ENCODE results near the gene HOXB4. TPM values are rescaled to one million over a fixed set of nuclear protein-coding genes. Genes with fewer than 3 reads are reported as not detected.

Gene HOXB4
- total RNA-seq, 1 experiment from 2014 or later: not detected

DNA sequence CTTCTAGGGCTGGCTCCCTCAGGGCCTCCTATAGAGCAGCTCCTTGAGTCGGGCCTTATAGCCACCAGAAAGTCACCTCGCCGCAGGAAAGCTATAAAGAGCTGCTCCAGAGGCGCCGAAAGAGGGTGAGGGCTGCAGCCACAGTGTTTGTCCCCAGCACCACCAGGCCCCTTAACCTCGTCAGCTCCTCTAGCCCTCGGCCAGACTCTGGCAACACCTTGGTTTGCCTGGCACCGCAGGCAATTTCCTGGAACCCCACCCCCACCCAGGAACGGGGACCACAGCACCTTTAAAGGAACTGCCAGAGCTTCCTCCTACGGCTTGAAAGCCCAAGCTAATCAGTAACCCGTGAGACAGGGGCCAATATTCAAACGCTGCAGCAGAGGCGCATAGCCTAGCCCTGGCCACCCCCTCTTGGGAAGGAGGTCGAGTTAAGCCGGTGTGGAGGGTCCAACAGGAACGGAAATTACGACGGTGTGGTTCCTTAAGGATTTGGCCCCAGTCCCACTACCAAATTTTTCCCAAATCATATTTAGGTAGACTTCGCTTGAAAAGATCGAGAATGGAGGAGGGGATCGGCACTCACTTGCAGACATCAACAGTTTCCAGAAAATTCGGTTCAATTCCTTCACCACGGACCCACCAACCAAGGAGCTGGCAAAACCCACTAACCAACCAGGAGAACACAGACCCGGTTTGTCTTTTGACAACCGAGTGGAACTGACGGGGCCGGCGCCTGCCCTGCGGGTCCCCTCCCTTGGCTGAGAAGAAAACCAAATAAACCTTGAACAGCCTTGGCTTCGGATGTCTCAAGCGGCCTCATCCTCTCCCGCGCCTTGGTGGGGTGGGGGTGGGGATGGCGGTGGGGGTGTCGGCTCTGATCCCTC, 23.6 kb upstream of the HOXB4 start:
- H3K4ac ChIP-seq (ENCODE audit: low read depth, low read length): no peak overlapping the region
- H3T11ph ChIP-seq (ENCODE audit: low read length): no peak overlapping the region
- no peak overlapping the region for H2AFZ ChIP-seq (ENCODE audit: low read length)
- H3K27me3 ChIP-seq (ENCODE audit: insufficient read depth, low read length): peaks cover 100% of the 10 kb centered on the region
- TF ChIP-seq, protein P1, sequence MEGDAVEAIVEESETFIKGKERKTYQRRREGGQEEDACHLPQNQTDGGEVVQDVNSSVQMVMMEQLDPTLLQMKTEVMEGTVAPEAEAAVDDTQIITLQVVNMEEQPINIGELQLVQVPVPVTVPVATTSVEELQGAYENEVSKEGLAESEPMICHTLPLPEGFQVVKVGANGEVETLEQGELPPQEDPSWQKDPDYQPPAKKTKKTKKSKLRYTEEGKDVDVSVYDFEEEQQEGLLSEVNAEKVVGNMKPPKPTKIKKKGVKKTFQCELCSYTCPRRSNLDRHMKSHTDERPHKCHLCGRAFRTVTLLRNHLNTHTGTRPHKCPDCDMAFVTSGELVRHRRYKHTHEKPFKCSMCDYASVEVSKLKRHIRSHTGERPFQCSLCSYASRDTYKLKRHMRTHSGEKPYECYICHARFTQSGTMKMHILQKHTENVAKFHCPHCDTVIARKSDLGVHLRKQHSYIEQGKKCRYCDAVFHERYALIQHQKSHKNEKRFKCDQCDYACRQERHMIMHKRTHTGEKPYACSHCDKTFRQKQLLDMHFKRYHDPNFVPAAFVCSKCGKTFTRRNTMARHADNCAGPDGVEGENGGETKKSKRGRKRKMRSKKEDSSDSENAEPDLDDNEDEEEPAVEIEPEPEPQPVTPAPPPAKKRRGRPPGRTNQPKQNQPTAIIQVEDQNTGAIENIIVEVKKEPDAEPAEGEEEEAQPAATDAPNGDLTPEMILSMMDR (conservative IDR thresholded peaks at IDR 0.05): no peak
- Mint-ChIP-seq H3K27me3 (ENCODE audit: low read depth) (peaks cover 100% of the 10 kb centered on the region), H3K27ac (no peak overlapping the region), H3K9me3 (peaks cover 0 to 17% of the 10 kb centered on the region in 2 experiments; a peak in 3 of 5 replicates), H3K4me1 (peaks cover 3 to 12% of the 10 kb centered on the region in 2 experiments; a peak in 3 of 4 replicates), H3K36me3 (ENCODE audit: insufficient read depth in 1 of 3, low read depth in 3 of 3) (no peaks in the 10 kb centered on the region), H3K4me3 (no peak overlapping the region)
- H3K79me2 ChIP-seq (ENCODE audit: insufficient read depth, low read length): no peaks in the 10 kb centered on the region
- H4K20me1 ChIP-seq (ENCODE audit: control insufficient read depth, insufficient read depth, insufficient read length): no peaks in the 10 kb centered on the region
- no peak overlapping the region for H3K4me2 ChIP-seq (ENCODE audit: insufficient read depth, insufficient read length, low read length)
- no peak overlapping the region for H2BK120ac ChIP-seq (ENCODE audit: low read depth, low read length, poor library complexity, severe bottlenecking)
- H2BK20ac ChIP-seq (ENCODE audit: low read depth, low read length, poor library complexity, severe bottlenecking): no peak overlapping the region
- no CpG with 5 or more reads among the region's 35 CpGs for WGBS (ENCODE audit: extremely low coverage, insufficient read length, low lambda C conversion rate)
- H4K8ac ChIP-seq (replicated peaks; ENCODE audit: insufficient read length, low read depth, low read length): no peak overlapping the region
- H2BK15ac ChIP-seq (ENCODE audit: low read depth, low read length): no peak overlapping the region
- no peak overlapping the region for H4K5ac ChIP-seq (ENCODE audit: insufficient read length, low read depth, low read length)
- H3K79me1 ChIP-seq (ENCODE audit: insufficient read depth, low read depth, low read length, poor library complexity, severe bottlenecking): no peaks in the 10 kb centered on the region
- H3K9ac ChIP-seq (ENCODE audit: extremely low read depth, insufficient read length, low read length): no peak overlapping the region
- no peak overlapping the region for H3K56ac ChIP-seq (ENCODE audit: insufficient read length, low read depth, low read length)
- H2BK12ac ChIP-seq (ENCODE audit: insufficient read length, low read depth, low read length): no peak overlapping the region
- H2BK5ac ChIP-seq (ENCODE audit: insufficient read length, low read length): no peak overlapping the region
- H3K9me3 ChIP-seq (ENCODE audit: control insufficient read depth, low read depth, low read length): no peaks in the 10 kb centered on the region
- no peak overlapping the region for H2AK5ac ChIP-seq (ENCODE audit: insufficient read length, low read length)
- no peak overlapping the region for H3K23ac ChIP-seq (ENCODE audit: insufficient read length, low read depth, low read length)
- no peaks in the 10 kb centered on the region for H3K4me1 ChIP-seq (ENCODE audit: insufficient read depth, low read length)
- H3K18ac ChIP-seq (ENCODE audit: insufficient read length, low read depth, low read length): no peak overlapping the region
- DNase-seq: no peak
- no peak overlapping the region for H4K91ac ChIP-seq (ENCODE audit: insufficient read length, low read depth, low read length)
- H3K14ac ChIP-seq (ENCODE audit: insufficient read depth, low read length): no peak overlapping the region
- no peak overlapping the region for H3K27ac ChIP-seq (ENCODE audit: insufficient read length, low read depth, low read length)
- H3K23me2 ChIP-seq (ENCODE audit: insufficient read length, low read depth, low read length, poor library complexity, severe bottlenecking): no peaks in the 10 kb centered on the region

Measured in H9 (cell line).